Activated CD4-positive, alpha-beta T cell treated with anti-CD3 and anti-CD28 coated beads for 36 hours (primary cell): Measurements from ENCODE around the gene EIF4E2. TPM values are rescaled to one million over a fixed set of nuclear protein-coding genes. Genes with fewer than 3 reads are reported as not detected.
A peak's percentile ranks its signal among the peaks of the same experiment; 100 is the strongest.

Experiments used
- ATAC-seq: fragments of 200-7000 bp; cut with Tn5 transposase; one replicate; pipeline ENCODE4 v1.10.0; 2021; ENCODE audit warnings: mild to moderate bottlenecking, moderate library complexity
- CTCF ChIA-PET: fragments of 350-600 bp; sonication (Branson Sonifier 250); formaldehyde crosslinking; loops from one replicate; lab custom pipeline; 2021; ENCODE audit warnings: antibody characterized with exemption; lab: Charles Lee
- POLR2A ChIA-PET: fragments of 350-600 bp; sonication (Branson Sonifier 250); formaldehyde crosslinking; loops from one replicate; lab custom pipeline; 2021; ENCODE audit warnings: antibody characterized with exemption, inconsistent platforms; lab: Charles Lee
- DNase-seq: peaks from one replicate; pipeline ENCODE4 v3.0.0-alpha.2; 2020
- H3K27ac Mint-ChIP-seq: one replicate; pipeline ENCODE4 v1.8.0; 2021; ENCODE audit warnings: mixed read lengths
- H3K27me3 Mint-ChIP-seq: one replicate; pipeline ENCODE4 v1.8.0; 2021; ENCODE audit warnings: mixed read lengths
- H3K36me3 Mint-ChIP-seq: one replicate; pipeline ENCODE4 v1.8.0; 2021; ENCODE audit warnings: low read depth, mixed read lengths
- H3K4me1 Mint-ChIP-seq: one replicate; pipeline ENCODE4 v1.8.0; 2021; ENCODE audit warnings: mixed read lengths
- H3K4me3 Mint-ChIP-seq: one replicate; pipeline ENCODE4 v1.8.0; 2021; ENCODE audit warnings: mild to moderate bottlenecking, moderate library complexity, mixed read lengths
- H3K9me3 Mint-ChIP-seq: one replicate; pipeline ENCODE4 v1.8.0; 2021; ENCODE audit warnings: low read depth, mixed read lengths
- intact Hi-C, 2 experiments: fragments of 100-400 bp; cut with DNase I in 1 of 2; cut with micrococcal nuclease in 1 of 2; formaldehyde crosslinking; loops; one replicate each; pipeline versions ENCODE4 v1.14.2 to v1.15.1; 2022 to 2024; cut with DNase I, micrococcal nuclease
- total RNA-seq, 2 experiments: library from RNA; stranded (reverse); gene quantifications; one replicate each; pipeline ENCODE4 v1.2.3, GENCODE V29; 2021

EIF4E2 gene
- total RNA-seq, 2 experiments from 2014 or later, result 57.0 to 68.0 TPM

- H3K27me3 Mint-ChIP-seq, result peaks cover 2% of the 10 kb centered on the region
- ATAC-seq, result no peak
- POLR2A ChIA-PET, result no interaction called here
- CTCF ChIA-PET, result interaction anchor here (0.7 kb wide), 1 partner anchor 220 kb away, joined by 4 read pairs; no protein-coding TSS in a partner anchor
- H3K4me1 Mint-ChIP-seq, result no peaks in the 10 kb centered on the region
- DNase-seq, result no peak
- no peak overlapping the region for H3K4me3 Mint-ChIP-seq
- intact Hi-C loops, result no loop called here
- H3K36me3 Mint-ChIP-seq, result no peaks in the 10 kb centered on the region
- no peak overlapping the region for H3K27ac Mint-ChIP-seq
- no peaks in the 10 kb centered on the region for H3K9me3 Mint-ChIP-seq
These were observed 39.1 kb upstream of the EIF4E2 start for GRCh38 chr2:232511336-232511890.

- Mint-ChIP-seq H3K4me3 (no peak overlapping the region), H3K36me3 (no peaks in the 10 kb centered on the region), H3K4me1 (no peaks in the 10 kb centered on the region), H3K27me3 (peaks cover 2% of the 10 kb centered on the region), H3K9me3 (no peaks in the 10 kb centered on the region), H3K27ac (no peak overlapping the region)
- POLR2A ChIA-PET, result no interaction called here
- DNase-seq (no peak), ATAC-seq (no peak)
- intact Hi-C loops, result no loop called here
- CTCF ChIA-PET, result interaction anchor here (0.7 kb wide), 1 partner anchor 185 kb away, joined by 3 read pairs; no protein-coding TSS in a partner anchor
These were observed 37.9 kb upstream of the EIF4E2 start for GRCh38 chr2:232512602-232513001.

GRCh38 chr2:232513353-232513752 lies 37.1 kb upstream of the EIF4E2 start:
- ChIA-PET POLR2A (no interaction called here), CTCF (interaction anchor here (0.8 kb wide), 1 partner anchor 8 kb away, joined by 3 read pairs; no protein-coding TSS in a partner anchor)
- H3K4me1 Mint-ChIP-seq, result no peaks in the 10 kb centered on the region
- DNase-seq (no peak), ATAC-seq (no peak)
- no peaks in the 10 kb centered on the region for H3K9me3 Mint-ChIP-seq
- H3K36me3 Mint-ChIP-seq, result no peaks in the 10 kb centered on the region
- H3K4me3 Mint-ChIP-seq, result no peak overlapping the region
- peaks cover 2% of the 10 kb centered on the region for H3K27me3 Mint-ChIP-seq
- H3K27ac Mint-ChIP-seq, result no peak overlapping the region
- intact Hi-C loops, result no loop called here

GRCh38 chr2:232515639-232516038 lies 34.9 kb upstream of the EIF4E2 start:
- Mint-ChIP-seq H3K27ac (no peak overlapping the region), H3K27me3 (peaks cover 6% of the 10 kb centered on the region), H3K36me3 (no peaks in the 10 kb centered on the region), H3K4me1 (no peaks in the 10 kb centered on the region), H3K4me3 (no peak overlapping the region), H3K9me3 (no peaks in the 10 kb centered on the region)
- intact Hi-C loops, result no loop called here
- DNase-seq (no peak), ATAC-seq (no peak)
- CTCF ChIA-PET, result interaction anchor here (0.9 to 1.1 kb wide), 2 partner anchors 11 to 71 kb away, joined by 3 read pairs; no protein-coding TSS in a partner anchor
- POLR2A ChIA-PET, result no interaction called here

- intact Hi-C loops, result no loop called here
- Mint-ChIP-seq H3K9me3 (no peaks in the 10 kb centered on the region), H3K27me3 (peaks cover 11% of the 10 kb centered on the region), H3K4me3 (no peak overlapping the region), H3K4me1 (peaks cover 2% of the 10 kb centered on the region), H3K36me3 (no peaks in the 10 kb centered on the region), H3K27ac (no peak overlapping the region)
- POLR2A ChIA-PET, result no interaction called here
- ATAC-seq (no peak), DNase-seq (no peak)
- CTCF ChIA-PET, result no interaction called here
These were observed 33.9 kb upstream of the EIF4E2 start for GRCh38 chr2:232516551-232516950.

GRCh38 chr2:232518844-232519243 lies 31.6 kb upstream of the EIF4E2 start:
- Mint-ChIP-seq H3K4me3 (no peak overlapping the region), H3K4me1 (peaks cover 6% of the 10 kb centered on the region), H3K27ac (no peak overlapping the region), H3K36me3 (no peaks in the 10 kb centered on the region), H3K9me3 (no peaks in the 10 kb centered on the region), H3K27me3 (peaks cover 16% of the 10 kb centered on the region)
- DNase-seq (no peak), ATAC-seq (no peak)
- CTCF ChIA-PET, result interaction anchor here (0.7 kb wide), 1 partner anchor 73 kb away, joined by 4 read pairs; no protein-coding TSS in a partner anchor
- intact Hi-C loops, result no loop called here
- POLR2A ChIA-PET, result no interaction called here

GRCh38 chr2:232519581-232520438 lies 30.7 kb upstream of the EIF4E2 start, which contains the start of gene PRSS56:
Gene PRSS56, plus strand, starts transcription at chr2:232520388. Its CDS starts 211 bp downstream, at chr2:232520599.
- ATAC-seq (no peak), DNase-seq (no peak)
- H3K36me3 Mint-ChIP-seq, result no peaks in the 10 kb centered on the region
- no peak within 1 kb of the TSS for H3K27ac Mint-ChIP-seq
- CTCF ChIA-PET, result interaction anchor here (1.2 kb wide), 1 partner anchor 72 kb away, joined by 3 read pairs; no protein-coding TSS in a partner anchor
- POLR2A ChIA-PET, result no interaction called here
- H3K9me3 Mint-ChIP-seq, result no peaks in the 10 kb centered on the region
- H3K27me3 Mint-ChIP-seq, result peaks cover 22% of the 10 kb centered on the region
- no peak within 1 kb of the TSS for H3K4me3 Mint-ChIP-seq
- intact Hi-C loops, result loop anchor here (2.0 to 5.0 kb wide), 4 partner anchors 73 to 613 kb away; partner anchors contain the start of gene NPPC (in 1 of the 2)
- peaks cover 6% of the 10 kb centered on the region for H3K4me1 Mint-ChIP-seq

- intact Hi-C loops, result loop anchor here (2.0 to 5.0 kb wide), 4 partner anchors 74 to 613 kb away; partner anchors contain the start of gene NPPC (in 1 of the 2)
- H3K4me3 Mint-ChIP-seq, result no peak overlapping the region
- POLR2A ChIA-PET, result no interaction called here
- no peaks in the 10 kb centered on the region for H3K9me3 Mint-ChIP-seq
- ATAC-seq (no peak), DNase-seq (no peak)
- CTCF ChIA-PET, result interaction anchor here (0.6 to 1.2 kb wide), 3 partner anchors 73 to 638 kb away, joined by 3 read pairs; no protein-coding TSS in a partner anchor
- H3K4me1 Mint-ChIP-seq, result peaks cover 6% of the 10 kb centered on the region
- H3K36me3 Mint-ChIP-seq, result no peaks in the 10 kb centered on the region
- H3K27ac Mint-ChIP-seq, result no peak overlapping the region
- H3K27me3 Mint-ChIP-seq, result peaks cover 22% of the 10 kb centered on the region
These were observed 30.0 kb upstream of the EIF4E2 start for GRCh38 chr2:232520489-232520888.

GRCh38 chr2:232521098-232521497 lies 29.4 kb upstream of the EIF4E2 start:
- CTCF ChIA-PET, result interaction anchor here (0.6 to 1.4 kb wide), 5 partner anchors 12 to 638 kb away, joined by 3 read pairs; no protein-coding TSS in a partner anchor
- POLR2A ChIA-PET, result no interaction called here
- DNase-seq, result no peak
- ATAC-seq, result no peak
- Mint-ChIP-seq H3K36me3 (no peaks in the 10 kb centered on the region), H3K9me3 (no peaks in the 10 kb centered on the region), H3K27ac (no peak overlapping the region), H3K4me1 (peaks cover 6% of the 10 kb centered on the region), H3K4me3 (no peak overlapping the region), H3K27me3 (peaks cover 24% of the 10 kb centered on the region)
- intact Hi-C loops, result loop anchor here (2.0 to 5.0 kb wide), 4 partner anchors 74 to 614 kb away; partner anchors contain the start of gene NPPC (in 1 of the 2)

GRCh38 chr2:232521959-232522622 lies 28.4 kb upstream of the EIF4E2 start:
- CTCF ChIA-PET, result interaction anchor here (0.6 to 1.4 kb wide), 5 partner anchors 9 to 1253 kb away, joined by 3 to 4 read pairs (median 3); no protein-coding TSS in a partner anchor
- Mint-ChIP-seq H3K27ac (no peak overlapping the region), H3K27me3 (peaks cover 25% of the 10 kb centered on the region), H3K36me3 (no peaks in the 10 kb centered on the region), H3K9me3 (no peaks in the 10 kb centered on the region), H3K4me1 (peaks cover 6% of the 10 kb centered on the region), H3K4me3 (no peak overlapping the region)
- POLR2A ChIA-PET, result no interaction called here
- peak; percentile 70 for ATAC-seq
- DNase-seq, result peak; percentile 84
- intact Hi-C loops, result loop anchor here (1.0 to 5.0 kb wide), 6 partner anchors 19 to 615 kb away; partner anchors contain the start of gene NPPC (in 1 of the 2)
